GM10847 (cell line): ENCODE data around the gene COX6A2.

Source experiments
- POLR2A ChIP-seq: IDR thresholded peaks from 2 replicates; pipeline ENCODE4 v1.6.1; 2011; ENCODE audit not compliant: insufficient read length; ENCODE audit errors: extremely low read depth

COX6A2 gene

DNA sequence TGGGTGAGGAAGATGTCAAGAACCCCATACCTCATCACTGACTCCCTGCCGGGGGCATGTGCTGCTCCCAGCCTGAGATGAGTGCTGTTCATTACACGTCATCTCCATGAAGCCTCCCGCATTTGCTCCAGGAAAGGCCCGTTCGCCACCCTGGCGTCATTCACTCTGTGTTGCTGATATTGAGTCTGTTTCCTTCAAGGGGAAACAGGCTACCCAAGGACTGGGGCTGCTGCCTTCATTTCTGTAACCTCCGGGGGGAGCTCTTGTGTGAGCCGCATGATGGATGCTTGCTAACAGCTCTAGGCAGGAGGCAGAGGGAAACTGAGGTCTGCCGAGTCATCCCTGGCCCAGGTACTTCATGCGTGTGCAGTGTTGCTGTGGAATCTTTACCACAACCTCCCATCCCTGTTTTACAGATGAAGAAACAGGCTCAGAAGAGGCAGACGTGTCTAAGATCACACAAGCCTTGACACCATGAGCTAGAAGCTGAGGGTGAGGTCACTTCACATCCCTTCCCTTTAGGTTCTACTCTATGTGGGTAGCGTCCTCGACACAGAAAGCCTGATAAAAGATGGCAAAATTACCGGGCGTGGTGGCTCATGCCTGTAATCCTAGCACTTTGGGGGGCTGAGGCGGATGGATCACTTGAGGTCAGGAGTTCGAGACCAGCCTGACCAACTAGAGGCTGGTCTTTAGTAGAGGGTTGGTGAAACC, 27.6 kb upstream of the COX6A2 start:
- TF ChIP-seq POLR2A, result no peak

DNA sequence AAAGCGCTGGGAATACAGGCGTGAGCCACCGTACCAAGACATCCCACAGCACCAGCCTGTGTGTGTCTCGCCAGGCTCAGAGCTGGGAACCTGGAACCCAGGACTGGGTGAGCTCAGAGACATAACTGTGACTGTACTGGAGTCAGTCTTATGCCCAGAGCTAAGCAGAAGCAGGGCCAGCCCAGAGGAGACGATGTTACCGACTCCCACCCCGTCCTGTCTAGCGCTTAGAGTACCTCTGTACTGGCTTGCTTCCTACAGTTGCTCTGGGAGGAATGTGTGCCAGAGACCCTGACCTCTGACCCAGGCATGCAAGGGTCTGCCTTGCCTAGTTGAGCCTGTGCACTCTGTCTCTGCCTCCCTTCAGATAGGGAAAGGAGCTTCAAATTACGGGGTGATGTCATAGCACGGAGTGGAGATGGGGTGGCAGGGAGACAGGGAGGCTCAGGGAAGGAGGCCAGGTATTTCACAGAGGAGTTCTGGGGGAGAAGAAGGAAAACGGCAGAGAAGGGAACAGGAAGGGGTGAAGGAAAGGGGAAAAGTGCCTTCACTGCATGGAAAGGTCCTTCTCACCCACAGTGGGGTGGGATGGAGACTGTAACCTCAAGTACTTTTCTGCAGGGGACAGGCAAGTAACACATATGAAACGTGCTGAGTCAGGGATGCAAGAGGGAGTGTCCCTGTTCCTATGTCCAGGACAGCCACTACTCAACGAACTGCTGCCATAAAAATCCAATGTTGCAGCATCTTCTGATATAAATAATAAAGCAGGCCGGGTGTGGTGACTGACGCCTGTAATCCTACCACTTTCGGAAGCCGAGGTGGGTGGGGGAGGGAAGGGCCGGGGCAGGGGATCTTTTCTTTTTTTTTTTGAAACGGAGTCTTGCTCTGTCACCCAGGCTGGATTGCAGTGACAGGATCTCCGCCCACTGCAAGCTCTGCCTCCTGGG, 25.4 kb upstream of the COX6A2 start:
- TF ChIP-seq POLR2A, result no peak

DNA sequence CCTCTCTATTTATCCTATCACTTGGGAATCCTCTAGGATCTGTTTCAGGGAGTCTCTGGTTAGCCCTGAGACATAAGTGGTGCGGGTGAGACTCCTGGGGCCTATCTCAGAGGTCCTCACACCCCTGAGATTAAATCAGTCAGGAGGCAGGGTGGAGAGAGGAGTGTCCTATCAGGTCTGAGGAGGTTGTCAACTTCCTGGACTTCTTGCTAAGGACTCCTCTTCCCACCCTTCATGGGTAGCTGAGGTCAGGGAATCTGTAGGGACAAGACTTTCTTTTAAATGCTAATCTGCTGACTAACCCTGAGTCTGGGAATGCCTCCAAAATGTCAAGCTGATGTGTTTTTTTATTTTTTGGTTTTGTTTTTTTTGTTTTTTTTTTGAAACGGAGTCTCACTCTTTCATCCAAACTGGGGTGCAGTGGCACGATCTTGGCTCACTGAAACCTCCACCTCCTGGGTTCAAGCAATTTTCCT, 24.5 kb upstream of the COX6A2 start:
- TF ChIP-seq POLR2A, result no peak

DNA sequence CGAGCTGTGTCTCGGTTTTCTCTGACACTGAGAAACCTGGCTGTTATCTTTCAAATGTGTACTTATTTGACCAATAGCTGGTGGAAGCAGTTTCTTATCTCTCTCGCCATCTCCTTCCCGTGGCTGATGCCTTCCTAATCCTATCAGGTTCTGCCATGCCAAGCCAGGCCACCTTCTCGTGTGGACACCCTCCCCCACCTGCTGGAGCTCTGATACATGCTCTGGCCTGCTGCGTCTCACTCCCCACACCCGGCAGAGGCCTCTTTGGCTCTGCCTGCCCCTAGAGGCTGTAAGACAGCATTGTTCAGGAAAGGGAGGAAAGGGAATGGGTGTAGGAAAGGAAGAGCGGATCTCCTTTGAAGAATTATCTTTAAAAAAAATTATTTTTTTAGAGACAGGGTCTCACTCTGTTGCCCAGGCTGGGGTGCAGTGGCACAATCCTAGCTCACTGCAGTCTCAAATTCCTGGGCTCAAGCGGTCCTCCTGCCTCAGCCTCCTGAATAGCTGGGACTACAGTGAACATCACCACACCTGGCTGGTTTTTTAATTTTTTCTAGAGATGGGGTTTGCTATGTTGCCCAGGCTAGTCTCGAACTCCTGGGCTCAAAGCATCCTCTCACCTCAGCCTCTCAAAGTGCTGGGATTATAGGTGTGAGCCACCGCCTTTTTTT, 23.7 kb upstream of the COX6A2 start:
- TF ChIP-seq POLR2A, result no peak

DNA sequence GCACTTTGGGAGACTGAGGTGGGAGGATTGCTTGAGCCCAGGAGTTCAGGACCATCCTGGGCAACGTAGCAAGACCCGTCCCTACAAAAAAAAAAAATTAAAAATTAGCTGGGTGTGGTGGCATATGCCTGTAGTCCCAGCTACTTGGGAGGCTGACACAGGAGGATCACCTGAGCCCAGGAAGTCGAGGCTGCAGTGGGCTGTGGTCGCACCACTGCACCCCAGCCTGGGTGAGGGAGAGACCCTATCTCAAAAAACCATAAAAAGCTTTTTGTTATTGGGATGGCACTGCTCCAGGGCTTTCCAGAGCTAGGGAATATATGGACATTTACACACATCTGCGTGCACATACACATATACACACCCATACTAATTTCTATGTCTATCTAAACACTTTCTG, 23.0 kb upstream of the COX6A2 start:
- no peak for TF ChIP-seq POLR2A

DNA sequence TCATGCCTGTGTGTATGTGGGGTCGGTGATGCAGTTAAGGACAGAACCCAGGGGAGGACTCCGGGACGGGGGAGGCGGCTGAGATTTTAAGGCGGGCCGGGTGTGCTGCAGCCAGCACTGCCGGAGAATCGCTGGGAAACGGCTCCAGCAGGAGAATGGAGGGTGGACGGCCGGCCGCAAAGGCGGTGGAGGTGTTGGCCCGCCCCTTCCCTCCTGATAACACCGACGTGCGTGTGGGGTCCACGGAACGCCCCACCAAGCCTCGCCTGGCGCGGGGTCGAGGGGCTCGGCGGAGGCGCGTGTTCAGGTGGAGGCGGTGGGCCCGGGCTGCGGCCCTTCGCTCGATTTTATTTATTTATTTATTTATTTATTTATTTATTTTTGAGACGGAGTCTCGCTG, 13.8 kb upstream of the COX6A2 start:
- no peak for TF ChIP-seq POLR2A

DNA sequence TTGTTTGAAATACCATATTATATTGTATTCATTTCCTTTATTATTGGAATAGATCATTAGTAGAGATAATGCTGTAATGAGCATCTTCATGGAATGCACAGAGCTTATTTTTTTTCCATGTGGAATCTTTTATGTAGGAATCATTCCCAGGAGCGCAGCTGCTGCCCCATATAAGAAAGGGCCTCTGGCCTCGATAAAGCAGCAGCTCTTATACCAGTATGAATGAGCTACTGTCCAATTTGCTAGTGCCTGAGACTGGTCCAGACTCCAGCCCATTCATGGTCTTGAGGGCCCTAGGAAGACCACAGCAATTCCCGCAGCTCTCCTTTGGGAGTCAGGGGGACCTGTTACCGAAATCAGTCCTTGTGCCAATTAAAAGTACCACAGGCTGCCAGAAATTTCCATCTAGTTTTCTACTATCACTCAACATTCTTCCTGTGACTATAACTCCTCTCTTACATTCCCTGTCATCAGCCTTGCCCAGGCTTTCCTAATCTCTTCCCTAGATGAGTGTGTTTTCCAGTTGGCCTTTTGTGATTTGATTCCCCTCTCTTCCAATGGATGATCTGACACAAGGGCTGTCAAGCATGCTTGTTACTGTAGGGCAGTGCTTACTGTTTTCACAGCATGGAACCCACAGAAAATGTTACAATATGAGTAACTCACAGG, 12.5 kb upstream of the COX6A2 start:
- TF ChIP-seq POLR2A, result no peak

DNA sequence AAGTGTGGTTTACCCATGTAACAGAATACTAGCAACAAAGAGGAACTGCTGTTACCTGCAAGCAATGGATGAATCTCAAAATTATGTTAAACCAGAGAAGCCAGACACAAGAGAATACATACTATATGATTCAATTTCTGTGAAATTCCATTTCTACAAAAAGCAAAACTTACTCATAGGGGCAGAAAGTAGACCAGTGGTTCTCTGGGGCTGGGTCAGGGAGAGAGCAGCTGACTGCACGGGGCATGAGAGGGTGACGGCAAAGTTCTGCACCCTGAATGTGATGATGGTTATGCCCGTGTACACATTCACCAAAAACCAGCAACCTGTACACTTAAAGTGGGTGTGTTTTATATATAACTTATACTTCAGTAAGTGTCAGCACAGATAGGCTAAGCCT, 11.4 kb upstream of the COX6A2 start:
- no peak for TF ChIP-seq POLR2A

DNA sequence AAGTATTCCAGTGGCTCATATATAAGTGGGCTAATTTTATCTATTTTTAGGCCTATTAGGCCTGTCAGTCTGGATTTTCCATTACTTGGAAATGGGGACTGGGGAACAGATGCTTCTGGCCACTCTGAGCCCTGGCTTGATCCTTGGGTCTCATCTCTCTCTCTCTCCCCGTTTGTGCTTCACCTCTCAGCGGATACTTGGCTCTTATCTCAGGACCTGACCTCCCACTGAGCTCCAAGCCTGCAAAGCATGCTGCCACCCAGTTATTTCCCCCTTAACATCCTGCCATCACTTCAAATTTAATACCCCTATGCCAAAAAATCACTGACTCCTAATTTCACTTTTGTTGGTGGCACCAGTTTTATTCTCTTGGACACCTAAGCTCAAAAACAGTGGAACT, 10.3 kb upstream of the COX6A2 start:
- TF ChIP-seq POLR2A, result no peak

DNA sequence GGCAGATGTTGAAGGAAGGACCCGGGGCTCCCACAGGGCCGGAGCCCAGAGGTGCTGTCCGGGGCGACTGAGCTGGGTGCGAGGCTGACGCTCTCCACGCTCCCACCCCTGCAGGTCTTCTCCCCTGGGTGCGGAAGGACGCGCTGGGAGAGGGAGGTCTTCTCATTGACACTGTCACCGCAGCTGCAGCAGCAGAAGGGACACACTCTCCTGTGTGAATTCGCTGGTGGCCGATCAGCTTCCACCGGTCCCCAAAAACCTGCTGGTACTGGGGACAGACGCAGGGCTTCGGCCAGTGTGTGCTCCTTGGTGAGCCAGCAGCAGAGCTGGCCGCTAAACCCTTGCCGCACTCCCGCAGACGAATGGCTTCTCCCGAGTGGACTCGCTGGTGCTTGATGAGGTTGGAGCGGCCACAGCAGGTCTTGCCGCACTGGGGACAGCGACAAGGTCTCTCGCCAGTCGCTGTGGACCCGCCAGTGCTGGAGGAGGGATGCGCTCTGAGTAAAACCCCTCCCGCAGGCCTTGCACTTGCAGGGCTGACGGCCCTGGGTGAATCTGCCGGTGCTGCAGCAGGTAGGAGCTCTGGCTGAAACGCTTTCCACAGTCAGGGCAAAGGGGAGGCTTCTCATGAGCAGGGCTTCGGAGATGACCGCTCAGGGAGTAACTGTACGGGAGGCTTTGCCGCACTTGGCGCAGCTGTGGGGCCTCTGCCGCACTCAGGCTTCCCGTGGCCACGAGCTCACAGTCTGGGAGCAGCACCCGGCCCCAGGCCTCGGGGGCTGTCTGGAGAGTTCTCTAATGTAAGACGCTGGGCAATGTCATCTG, 8.3 kb upstream of the COX6A2 start:
- TF ChIP-seq POLR2A, result no peak

DNA sequence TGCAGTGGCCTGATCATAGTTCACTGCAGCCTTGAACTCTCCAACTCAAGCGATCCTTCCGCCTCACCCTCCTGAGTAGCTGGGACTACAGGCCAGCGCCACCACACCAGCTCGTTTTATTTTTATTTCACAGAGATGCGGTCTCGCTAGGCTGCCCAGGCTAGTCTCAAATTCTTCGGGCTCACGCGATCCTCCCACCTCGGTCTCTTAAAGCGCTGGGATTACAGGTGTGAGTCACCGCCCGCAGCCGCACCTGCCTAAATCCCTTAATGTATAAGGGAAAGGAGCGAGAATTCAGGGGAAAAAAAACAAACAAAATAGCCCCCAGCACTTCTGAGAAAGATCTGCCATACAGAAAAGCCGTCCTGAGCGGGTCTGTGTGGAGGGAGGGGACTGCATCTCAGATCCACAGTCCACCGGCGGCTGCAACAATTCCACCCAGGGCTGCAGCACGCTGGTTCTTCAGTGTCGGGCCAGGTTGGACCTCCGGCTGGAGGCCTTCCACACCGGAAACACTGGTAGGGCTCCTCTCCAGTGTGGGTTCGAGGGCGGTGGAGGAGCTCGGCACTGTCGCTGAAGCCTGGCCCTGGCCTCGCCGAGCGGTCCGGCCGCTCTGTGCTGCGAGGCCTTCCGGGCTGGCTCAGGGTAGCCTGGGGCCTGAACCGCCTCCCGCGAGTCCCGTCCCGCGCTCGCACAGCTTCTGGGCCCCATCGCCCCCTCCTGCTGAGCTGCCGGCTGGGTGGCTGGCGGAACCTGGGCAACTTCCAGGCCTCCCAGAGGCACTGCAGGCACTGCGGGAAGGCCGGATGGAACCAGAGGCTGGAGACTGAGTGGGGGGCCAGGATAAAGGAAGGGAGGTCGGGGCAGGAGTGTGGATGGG, 7.4 kb upstream of the COX6A2 start:
- TF ChIP-seq POLR2A, result no peak

DNA sequence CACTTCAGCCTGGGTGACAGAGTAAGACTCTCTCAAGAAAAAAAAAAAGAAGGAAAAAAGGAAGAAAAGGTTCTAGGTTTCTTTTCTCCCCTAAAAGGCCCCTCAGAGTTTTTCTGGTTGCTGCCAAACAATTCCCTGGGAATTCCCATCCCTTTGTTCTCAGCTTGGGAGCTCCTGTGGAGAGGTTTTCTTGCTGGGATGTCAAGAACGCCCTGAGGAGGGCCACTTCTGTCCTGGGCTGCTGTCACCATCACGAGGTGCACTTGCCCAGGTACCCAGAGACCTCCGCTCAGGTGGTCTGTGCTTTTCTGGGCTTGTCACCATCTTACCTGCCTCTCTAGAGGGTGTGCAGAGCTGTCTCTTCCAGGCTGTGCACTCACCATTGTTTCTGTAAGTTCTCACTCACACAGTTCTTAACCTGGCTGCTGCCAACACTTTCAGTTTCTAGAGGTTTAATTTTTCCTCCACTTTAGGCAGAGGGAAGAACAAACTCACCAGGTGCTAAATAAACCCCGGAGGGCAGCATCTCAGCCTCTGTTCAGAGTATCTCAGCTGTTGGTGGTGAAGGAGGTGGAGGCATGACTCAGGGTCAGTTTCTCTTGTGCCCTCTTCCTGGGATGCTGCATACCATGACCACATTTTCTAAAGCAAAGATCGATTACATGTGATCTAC, 2.4 kb upstream of the COX6A2 start:
- TF ChIP-seq POLR2A, result no peak

DNA sequence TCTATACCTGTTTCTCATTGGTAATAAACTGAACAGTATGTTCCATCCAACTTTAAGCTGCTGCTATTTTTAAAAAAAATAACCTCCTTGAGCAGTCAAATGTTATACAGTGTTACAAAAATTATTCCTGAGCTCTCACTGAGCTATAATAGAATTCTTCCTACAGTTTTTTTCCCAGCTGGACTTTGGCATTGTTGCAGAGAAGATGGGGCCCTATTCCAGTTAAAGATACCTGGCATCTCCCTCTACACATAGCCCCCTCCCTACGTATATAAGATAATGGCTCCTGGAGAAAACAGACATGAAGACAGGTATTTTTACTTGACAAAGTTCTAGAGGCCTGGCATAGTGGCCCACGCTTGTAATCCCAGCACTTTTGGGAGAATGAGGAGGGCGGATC, 1.6 kb upstream of the COX6A2 start:
- no peak for TF ChIP-seq POLR2A
